ENCODE data around the gene CKMT2. TPM values are rescaled to one million over a fixed set of nuclear protein-coding genes. Genes with fewer than 3 reads are reported as not detected.

The CKMT2 gene
- total RNA-seq, 1 experiment from 2014 or later, result not detected

- peak overlapping the region; percentile 87 for H3K4me3 Mint-ChIP-seq (ENCODE audit: unreplicated experiment)
- ChIA-PET CTCF (interaction anchor here (0.6 to 4.1 kb wide), 9 partner anchors 11 to 581 kb away, joined by 3 to 26 read pairs (median 3); no protein-coding TSS in a partner anchor), POLR2A (interaction anchor here (1.1 to 2.6 kb wide), 6 partner anchors 10 to 966 kb away, joined by 3 to 7 read pairs (median 4); no protein-coding TSS in a partner anchor)
- H3K27me3 Mint-ChIP-seq (ENCODE audit: insufficient read depth, unreplicated experiment), result no peaks in the 10 kb centered on the region
- H3K9me3 Mint-ChIP-seq (ENCODE audit: unreplicated experiment), result no peaks in the 10 kb centered on the region
- DNase-seq (ENCODE audit: unreplicated experiment), result no peak
- no peak for TF ChIP-seq CTCF (IDR thresholded peaks at IDR 0.05; ENCODE audit: unreplicated experiment)
- H3K36me3 Mint-ChIP-seq (ENCODE audit: insufficient read depth, unreplicated experiment), result peaks cover 21% of the 10 kb centered on the region
- peaks cover 22% of the 10 kb centered on the region for H3K4me1 Mint-ChIP-seq (ENCODE audit: insufficient read depth, unreplicated experiment)
- no peak overlapping the region for H3K27ac Mint-ChIP-seq (ENCODE audit: low read depth, unreplicated experiment)
- intact Hi-C loops (cut with micrococcal nuclease), result loop anchor here (10.0 kb wide), 1 partner anchor 922 kb away; no protein-coding TSS in a partner anchor
- no TSS peak for BruUV-seq (replicated peaks)
Measured at GRCh38 chr5:81302596-81302995, 69.5 kb downstream of the CKMT2 start.

- Mint-ChIP-seq H3K9me3 (ENCODE audit: unreplicated experiment) (no peaks in the 10 kb centered on the region), H3K27me3 (ENCODE audit: insufficient read depth, unreplicated experiment) (no peaks in the 10 kb centered on the region), H3K36me3 (ENCODE audit: insufficient read depth, unreplicated experiment) (peaks cover 30% of the 10 kb centered on the region), H3K4me3 (ENCODE audit: unreplicated experiment) (no peak overlapping the region), H3K27ac (ENCODE audit: low read depth, unreplicated experiment) (no peak overlapping the region), H3K4me1 (ENCODE audit: insufficient read depth, unreplicated experiment) (peaks cover 17% of the 10 kb centered on the region)
- BruUV-seq (replicated peaks), result no TSS peak
- TF ChIP-seq CTCF (IDR thresholded peaks at IDR 0.05; ENCODE audit: unreplicated experiment), result no peak
- peak; percentile 24 for DNase-seq (ENCODE audit: unreplicated experiment)
- POLR2A ChIA-PET, result interaction anchor here (0.6 to 2.6 kb wide), 5 partner anchors 10 to 93 kb away, joined by 3 to 7 read pairs (median 3); no protein-coding TSS in a partner anchor
- CTCF ChIA-PET, result interaction anchor here (0.6 to 1.0 kb wide), 2 partner anchors 864 to 967 kb away, joined by 3 to 5 read pairs; no protein-coding TSS in a partner anchor
- intact Hi-C loops (cut with micrococcal nuclease), result loop anchor here (10.0 kb wide), 1 partner anchor 921 kb away; no protein-coding TSS in a partner anchor
Measured at GRCh38 chr5:81303563-81303962, 70.4 kb downstream of the CKMT2 start.

- no peaks in the 10 kb centered on the region for H3K27me3 Mint-ChIP-seq (ENCODE audit: insufficient read depth, unreplicated experiment)
- no TSS peak for BruUV-seq (replicated peaks)
- intact Hi-C loops (cut with micrococcal nuclease), result loop anchor here (10.0 kb wide), 1 partner anchor 919 kb away; no protein-coding TSS in a partner anchor
- no peak for DNase-seq (ENCODE audit: unreplicated experiment)
- ChIA-PET CTCF (interaction anchor here (0.5 kb wide), 1 partner anchor 87 kb away, joined by 3 read pairs; no protein-coding TSS in a partner anchor), POLR2A (interaction anchor here (1.1 kb wide), 1 partner anchor 22 kb away, joined by 3 read pairs; no protein-coding TSS in a partner anchor)
- no peak for TF ChIP-seq CTCF (IDR thresholded peaks at IDR 0.05; ENCODE audit: unreplicated experiment)
- no peak overlapping the region for H3K4me3 Mint-ChIP-seq (ENCODE audit: unreplicated experiment)
- H3K4me1 Mint-ChIP-seq (ENCODE audit: insufficient read depth, unreplicated experiment), result no peaks in the 10 kb centered on the region
- H3K36me3 Mint-ChIP-seq (ENCODE audit: insufficient read depth, unreplicated experiment), result peaks cover 49% of the 10 kb centered on the region
- no peak overlapping the region for H3K27ac Mint-ChIP-seq (ENCODE audit: low read depth, unreplicated experiment)
- H3K9me3 Mint-ChIP-seq (ENCODE audit: unreplicated experiment), result no peaks in the 10 kb centered on the region
Measured at GRCh38 chr5:81305785-81306184, 72.7 kb downstream of the CKMT2 start.

- peaks cover 75% of the 10 kb centered on the region for H3K36me3 Mint-ChIP-seq (ENCODE audit: insufficient read depth, unreplicated experiment)
- ChIA-PET CTCF (interaction anchor here (1.2 kb wide), 1 partner anchor 9 kb away, joined by 5 read pairs; no protein-coding TSS in a partner anchor), POLR2A (no interaction called here)
- intact Hi-C loops (cut with micrococcal nuclease), result loop anchor here (10.0 kb wide), 1 partner anchor 916 kb away; no protein-coding TSS in a partner anchor
- no peaks in the 10 kb centered on the region for H3K9me3 Mint-ChIP-seq (ENCODE audit: unreplicated experiment)
- no peaks in the 10 kb centered on the region for H3K4me1 Mint-ChIP-seq (ENCODE audit: insufficient read depth, unreplicated experiment)
- no TSS peak for BruUV-seq (replicated peaks)
- H3K27ac Mint-ChIP-seq (ENCODE audit: low read depth, unreplicated experiment), result no peak overlapping the region
- no peak overlapping the region for H3K4me3 Mint-ChIP-seq (ENCODE audit: unreplicated experiment)
- no peak for TF ChIP-seq CTCF (IDR thresholded peaks at IDR 0.05; ENCODE audit: unreplicated experiment)
- no peaks in the 10 kb centered on the region for H3K27me3 Mint-ChIP-seq (ENCODE audit: insufficient read depth, unreplicated experiment)
- no peak for DNase-seq (ENCODE audit: unreplicated experiment)
Measured at GRCh38 chr5:81308836-81309235, 75.7 kb downstream of the CKMT2 start.

Data from MCF 10A (cell line).